GM21515 (cell line): ENCODE data around the gene XPNPEP3.
"Not testable (repeated sequence)": the region's sequence is repeated elsewhere in the genome, so short reads cannot be mapped to it uniquely, and the experiment has no call there.

Experiments
- ATAC-seq: cut with Tn5 transposase; IDR thresholded peaks from one replicate; pipeline ENCODE4 v1.9.1; 2021; ENCODE audit not compliant: unreplicated experiment

The XPNPEP3 gene

DNA sequence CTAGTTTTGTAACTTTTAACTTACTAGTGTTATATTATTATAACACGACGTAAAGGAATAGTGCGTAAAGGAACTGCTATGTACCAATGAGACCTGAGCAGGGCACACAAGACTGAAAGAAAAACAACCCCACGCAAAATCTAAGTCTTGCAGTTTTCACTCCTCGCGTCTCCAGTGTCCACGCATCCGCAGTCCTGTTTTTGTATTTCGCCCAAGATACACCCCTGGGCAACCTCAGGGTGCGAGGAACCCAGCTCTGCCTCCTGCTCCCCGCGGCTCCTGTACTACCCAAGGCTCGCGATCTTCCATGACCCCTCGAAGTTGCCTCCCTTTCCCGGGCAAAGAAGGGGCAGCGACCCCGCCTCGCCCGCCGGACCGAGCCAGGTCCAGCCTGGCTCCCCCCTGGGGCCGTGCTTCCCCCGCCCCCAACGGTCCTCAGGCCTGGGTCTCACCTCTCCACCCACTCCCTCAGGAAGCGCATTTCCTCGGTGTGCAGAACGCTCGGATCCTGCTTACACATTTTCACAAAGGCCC, 902 bp upstream of the XPNPEP3 start:
- ATAC-seq = peak; percentile 18

DNA sequence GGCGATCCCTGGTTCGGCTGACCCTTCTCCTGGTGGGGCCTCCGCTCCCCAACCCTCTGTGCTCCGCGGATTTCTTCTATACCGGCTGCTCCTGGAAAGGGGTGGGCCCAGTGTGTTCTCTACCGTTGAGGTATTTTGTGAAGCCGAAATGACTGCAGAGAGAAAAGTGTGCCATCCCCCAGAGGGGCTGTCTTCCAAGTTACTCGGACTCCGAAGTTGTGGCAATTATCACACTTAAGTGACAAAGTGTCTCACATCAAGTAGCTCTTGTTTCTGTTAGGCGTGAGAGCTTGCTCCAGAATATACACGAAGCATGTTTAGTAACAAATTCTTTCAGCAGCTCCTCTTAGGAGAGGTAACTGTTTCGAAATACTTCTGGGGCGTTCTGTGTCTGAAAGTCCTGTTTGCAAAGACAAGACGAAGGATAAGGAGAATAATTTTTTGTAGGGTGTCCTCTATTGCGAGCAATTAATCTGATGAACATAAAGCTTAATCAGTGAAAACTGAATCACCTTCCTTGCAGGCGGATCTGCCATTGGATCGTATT, 434 bp downstream of the XPNPEP3 start:
- ATAC-seq = peak; percentile 6

DNA sequence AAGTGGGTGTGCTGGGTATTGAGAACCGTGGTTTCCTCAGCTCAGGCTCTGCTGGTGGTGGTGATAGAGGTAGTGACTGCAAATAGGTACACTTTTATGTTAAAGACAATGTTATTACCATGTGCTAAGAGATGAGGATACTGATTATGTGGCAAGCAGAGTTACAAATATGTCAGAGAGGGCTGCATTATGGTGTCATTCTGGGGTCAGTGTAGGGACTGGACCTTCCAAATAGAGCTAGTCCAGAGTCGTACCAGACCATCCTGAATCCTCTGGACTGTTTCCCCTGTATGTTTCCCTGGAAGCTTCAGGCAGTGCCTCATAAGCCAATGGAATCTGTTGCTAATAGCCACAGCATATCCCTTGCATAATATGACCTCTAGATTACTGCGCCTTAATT, 5.1 kb downstream of the XPNPEP3 start, which contains the start of gene DNAJB7:
DNAJB7 (minus strand) TSS at position 101 of the 400 bp plus-strand sequence. CDS start 119 bp downstream, outside the sequence.
- ATAC-seq = no peak

DNA sequence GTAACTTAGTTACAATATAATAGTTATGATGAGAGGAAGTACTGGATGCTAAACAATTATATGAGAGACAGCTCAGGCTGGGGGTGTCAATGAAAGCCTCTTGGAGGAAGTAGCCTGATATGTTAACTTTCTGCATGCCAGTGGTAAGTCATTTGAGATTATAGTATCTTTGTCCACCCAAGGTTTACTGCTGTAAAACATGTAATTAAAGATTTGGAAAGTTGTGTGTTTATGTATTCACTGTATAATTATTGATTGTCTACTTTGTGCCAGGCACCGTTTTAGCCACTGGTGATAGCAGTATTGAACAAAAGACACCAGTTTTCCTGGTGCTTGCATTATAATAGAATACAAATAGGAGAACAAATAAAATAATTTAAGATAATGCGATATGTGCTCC, 5.6 kb downstream of the XPNPEP3 start:
- no peak for ATAC-seq

DNA sequence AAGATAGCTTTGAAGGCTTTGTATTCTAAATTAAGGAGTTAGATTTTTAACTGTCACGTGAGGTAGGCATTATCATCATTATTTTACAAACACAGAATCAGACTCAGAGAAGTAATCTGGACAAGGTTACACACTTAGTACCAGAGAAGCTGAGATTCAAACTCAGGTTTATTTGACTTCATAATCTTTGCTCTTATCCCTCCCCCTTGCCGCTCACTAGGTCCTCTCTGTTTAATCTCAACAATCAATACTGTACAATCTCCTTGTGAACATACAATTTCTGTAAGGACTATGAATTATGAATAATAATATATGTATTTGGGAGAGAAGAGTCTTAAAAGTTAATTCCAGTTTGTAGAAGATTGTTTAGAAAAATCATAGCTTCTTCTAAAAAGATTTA, 10.2 kb downstream of the XPNPEP3 start:
- no peak for ATAC-seq

DNA sequence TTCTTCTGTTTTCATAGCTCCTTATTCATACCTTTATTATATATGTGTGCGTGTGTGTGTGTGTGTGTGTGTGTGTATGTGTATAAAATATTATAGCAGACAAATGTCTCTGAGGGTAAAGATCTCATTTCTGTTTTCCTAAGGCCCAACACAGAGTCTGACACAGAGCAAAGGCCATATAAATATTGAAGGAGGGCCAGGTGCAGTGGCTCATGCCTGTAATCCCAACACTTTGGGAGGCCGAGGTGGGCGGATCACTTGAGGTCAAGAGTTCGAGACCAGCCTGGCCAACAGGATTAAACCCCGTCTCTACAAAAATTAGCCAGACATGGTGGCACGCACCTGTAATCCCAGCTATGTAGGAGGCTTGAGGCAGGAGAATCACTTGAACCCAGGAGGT, 11.4 kb downstream of the XPNPEP3 start:
- ATAC-seq = not testable (repeated sequence)

DNA sequence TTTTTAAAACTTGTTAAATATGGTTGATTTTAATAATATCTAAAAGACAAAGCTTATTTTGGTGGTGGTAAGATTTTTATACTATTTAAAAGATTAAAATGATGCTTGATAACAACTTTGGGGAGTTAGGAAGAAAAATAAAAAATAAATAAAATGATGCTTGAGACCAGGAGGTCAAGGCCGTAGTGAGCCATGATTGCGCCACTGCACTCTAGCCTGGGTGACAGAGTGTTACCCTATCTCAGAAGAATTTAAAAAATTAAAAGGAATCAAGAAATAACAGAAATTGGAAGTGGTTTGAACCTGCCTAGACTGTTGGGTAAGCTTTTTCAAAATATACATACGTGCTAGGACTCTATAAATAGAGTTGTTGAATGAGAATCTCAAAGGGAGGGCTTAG, 17.1 kb downstream of the XPNPEP3 start:
- no peak for ATAC-seq

DNA sequence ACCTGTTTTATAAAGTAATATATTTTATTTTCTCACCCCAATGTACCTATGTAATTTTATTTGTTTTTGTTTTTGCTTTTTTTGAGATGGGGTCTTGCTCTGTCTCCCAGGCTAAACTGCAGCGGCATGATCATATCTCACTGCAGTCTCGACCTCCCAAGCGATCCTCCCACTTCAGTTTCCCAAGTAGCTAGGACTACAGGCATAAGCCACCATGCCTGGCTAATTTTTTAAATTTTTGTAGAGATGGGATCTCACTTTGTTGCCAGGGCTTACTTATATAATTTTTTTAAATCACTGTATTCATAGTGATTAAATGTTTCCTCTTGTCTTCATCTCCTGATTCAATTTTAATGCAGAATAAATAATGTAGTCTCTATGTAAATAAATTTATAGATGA, 18.2 kb downstream of the XPNPEP3 start:
- no peak for ATAC-seq

DNA sequence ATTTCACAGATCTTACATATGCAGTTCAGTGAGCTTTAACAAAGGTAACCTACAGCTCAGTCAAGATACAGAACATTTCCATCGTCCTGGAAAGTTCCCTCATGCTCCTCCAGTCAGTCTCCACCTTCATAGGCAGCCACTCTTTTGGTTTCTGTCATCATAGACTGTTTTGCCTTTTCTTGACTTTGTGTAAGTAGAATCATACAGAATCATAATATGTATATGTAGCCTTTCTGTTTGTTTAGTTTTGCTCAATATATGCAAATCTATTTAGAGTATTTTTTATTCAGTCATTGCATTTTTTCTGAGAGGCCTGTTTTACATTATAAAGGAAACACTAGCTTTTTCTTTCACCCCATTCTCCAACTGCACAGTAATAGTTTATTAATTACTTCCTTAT, 20.0 kb downstream of the XPNPEP3 start:
- no peak for ATAC-seq

DNA sequence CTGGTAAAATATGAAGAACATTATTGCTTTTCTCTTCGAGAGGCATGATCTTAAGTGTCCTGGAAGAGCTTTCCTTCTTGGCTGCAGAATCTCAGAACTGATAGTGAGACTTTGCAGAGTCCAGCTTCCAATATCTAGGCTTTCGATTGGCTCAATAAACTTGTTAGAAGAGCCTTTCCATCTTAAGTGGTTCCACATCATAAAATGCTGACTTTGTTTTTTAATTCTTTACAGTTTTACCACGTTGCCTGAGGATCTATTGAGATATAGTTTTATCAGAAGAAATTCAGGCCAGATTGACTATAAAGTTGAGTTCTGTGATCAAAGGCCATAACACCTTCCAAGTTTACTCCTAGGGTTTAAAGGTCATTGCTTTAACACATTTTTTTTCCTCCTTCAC, 20.5 kb downstream of the XPNPEP3 start:
- ATAC-seq = no peak

DNA sequence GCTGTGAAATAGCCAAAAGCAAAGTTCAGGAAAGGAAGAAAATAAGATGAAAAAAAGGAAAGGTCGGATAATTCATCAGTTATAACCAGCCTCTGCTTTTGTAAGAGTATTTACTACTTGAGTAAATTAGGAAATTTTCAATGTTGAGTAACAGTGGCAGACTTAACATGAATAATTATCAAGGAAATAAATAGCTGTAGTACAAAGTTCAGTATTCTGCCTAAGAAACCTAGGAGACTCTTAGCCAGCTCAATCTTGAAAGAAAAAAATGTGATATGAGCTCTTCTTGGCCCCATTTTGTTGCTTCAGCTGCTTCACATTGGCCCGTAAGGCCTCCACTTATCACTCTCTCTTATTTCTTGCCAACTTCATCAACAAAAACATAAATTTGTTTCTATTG, 22.0 kb downstream of the XPNPEP3 start:
- ATAC-seq = no peak

DNA sequence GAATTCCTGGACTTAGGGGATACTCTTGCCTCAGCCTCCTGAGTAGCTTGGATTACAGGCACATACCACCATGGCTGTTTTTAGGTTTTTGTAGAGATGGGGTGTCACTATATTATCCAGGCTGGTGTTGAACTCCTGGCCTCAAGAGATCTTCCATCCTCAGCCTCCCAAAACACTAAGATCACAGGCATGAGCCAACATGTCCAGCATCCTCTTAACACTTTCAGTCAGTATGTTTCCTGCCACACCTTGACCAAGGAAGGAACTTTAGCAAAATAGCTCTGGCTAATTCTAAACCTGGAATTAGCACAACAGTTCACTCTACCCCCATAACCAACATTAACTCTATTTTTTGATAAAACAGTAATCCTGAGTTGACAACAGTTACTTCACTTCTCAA, 32.2 kb downstream of the XPNPEP3 start:
- ATAC-seq = no peak

DNA sequence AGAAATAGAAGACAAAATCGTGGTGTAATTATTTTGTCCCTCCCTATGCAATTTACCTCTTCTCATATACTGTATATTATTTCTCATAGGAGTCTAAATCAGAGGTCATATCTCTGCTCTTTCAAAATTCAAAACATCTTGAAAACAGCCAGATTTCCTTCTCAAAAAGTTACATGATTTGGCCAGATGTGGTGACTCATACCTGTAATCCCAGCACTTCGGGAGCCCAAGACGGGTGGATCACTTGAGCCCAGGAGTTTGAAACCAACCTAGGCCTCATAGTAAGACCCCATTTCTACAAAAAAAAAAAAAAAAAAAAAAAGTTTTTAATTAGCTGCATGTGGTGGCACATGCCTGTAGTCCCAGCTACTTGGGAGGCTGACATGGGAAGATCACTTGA, 33.9 kb downstream of the XPNPEP3 start:
- no peak for ATAC-seq

DNA sequence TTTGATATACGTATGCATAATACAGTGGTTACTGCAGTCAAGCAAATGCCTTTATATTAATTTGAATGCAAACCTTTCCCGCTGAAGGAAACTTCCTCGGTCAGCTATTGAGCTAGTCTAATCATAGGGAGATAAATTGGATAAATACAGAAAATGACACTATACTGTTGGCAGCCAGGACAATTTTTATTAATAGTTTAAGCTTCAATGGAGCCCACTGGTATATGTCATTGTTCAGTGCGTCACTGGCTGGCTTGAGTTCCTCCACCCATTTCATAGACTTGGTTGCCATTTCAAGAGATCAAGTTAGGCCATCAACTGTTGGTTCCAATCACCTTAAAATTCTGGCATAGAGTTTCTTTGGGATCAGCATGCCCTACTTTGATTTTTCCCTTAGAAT, 37.5 kb downstream of the XPNPEP3 start:
- no peak for ATAC-seq

DNA sequence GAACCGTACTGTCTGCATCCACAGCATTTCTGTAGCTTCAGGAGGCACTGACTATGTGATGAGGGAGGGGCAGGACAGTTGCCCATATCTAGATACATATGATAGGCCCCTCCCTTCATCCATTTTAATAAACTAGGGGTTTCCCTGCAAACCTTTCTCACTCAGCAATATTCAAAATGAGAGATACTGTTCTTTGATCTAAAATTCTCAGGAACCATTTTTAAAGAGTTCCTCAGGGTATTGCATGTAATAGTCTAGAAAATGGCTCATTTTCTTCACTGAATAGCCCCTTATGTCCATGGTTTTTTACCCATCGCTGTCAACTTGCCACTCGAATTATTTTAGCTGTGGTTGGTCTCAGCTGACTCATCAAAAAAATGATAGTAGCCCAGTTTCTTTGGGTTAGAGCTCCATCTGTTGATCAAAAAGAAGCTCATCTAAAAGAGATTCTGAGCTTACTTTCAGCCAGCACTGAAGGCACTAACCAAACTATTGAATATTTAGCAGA, 42.0 kb downstream of the XPNPEP3 start:
- no peak for ATAC-seq

DNA sequence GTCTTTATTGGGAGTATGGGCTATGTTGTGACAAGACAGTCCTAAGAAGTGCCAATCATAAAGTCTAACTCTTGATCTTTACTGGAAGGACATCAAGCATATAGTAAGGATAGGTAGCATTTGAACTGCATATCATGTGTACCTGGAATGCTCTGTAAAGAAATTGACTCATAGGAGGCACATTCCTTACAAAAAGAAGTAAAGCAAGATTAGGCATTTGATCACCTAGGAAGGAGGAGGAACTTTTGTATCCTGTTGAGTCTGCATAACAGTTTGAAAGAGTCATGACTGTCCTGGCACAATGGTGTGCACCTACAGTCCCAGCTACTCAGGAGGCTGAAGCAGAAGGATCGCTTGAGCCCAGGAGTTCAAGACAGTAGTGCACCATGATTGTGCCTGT, 47.2 kb downstream of the XPNPEP3 start:
- no peak for ATAC-seq

DNA sequence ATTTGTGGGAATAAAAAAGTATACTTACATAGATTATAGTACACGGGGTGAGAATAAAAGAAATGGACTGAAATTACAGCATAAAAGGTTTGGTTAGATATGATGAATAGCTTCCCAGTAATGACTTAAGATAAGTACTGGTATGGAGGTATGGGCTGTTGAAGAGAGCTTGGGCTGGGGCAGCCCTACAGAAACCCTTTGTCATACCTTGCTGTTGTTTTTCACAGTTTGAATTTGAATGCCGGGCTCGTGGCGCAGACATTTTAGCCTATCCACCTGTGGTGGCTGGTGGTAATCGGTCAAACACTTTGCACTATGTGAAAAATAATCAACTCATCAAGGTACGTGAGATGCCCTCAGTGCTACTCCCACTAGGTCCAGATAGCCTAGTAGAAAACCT, 51.9 kb downstream of the XPNPEP3 start:
- no peak for ATAC-seq

DNA sequence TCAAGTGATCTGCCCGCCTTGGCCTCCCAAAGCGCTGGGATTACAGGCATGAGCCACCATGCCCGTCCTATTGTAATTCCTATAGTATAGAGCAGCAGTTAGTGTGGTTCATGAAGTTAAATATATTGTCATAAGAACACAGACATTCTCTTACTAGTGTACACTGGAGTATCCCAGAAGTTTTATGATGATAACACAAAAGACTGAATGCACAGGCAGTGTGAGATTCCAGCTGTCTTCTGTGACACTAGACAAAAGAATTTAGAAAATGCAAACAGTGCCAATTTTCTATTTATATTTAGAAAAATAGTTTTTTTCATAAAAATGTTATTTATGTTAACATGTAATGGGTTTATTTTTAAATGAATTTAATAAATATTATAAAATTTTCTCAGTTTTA, 54.8 kb downstream of the XPNPEP3 start:
- ATAC-seq = no peak

DNA sequence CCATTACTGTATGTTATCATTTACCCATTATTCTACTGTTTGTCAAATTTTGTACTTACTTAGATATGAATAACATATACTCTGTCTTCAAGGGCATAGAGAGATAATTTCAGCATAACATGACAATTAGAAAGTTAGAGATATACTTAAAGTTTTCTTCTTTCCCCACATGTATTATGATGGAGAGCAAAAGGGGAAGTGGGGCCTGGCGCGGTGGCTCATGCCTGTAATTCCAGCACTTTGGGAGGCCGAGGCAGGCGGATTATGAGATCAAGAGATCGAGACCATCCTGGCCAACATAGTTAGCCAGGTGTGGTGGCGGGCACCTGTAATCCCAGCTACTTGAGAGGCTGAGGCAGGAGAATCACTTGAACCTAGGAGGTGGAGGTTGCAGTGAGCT, 56.0 kb downstream of the XPNPEP3 start:
- ATAC-seq = not testable (repeated sequence)

DNA sequence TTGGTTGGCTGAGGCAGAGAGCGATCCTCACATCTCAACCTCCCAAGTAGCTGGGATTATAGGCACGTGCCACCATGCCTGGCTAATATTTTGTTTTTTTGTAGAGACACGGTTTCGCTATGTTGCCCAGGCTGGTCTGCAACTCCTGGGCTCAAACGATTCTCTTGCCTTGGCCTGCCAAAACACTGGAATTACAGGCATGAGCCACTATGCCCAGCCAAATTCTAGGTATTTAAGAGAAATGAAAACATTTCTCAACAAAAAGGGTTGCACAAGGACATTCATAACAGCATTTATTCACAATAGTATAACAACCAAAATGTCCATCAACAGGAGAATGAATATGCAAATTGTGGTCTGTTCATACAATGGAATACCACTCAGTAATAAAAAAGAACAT, 62.5 kb downstream of the XPNPEP3 start:
- no peak for ATAC-seq

DNA sequence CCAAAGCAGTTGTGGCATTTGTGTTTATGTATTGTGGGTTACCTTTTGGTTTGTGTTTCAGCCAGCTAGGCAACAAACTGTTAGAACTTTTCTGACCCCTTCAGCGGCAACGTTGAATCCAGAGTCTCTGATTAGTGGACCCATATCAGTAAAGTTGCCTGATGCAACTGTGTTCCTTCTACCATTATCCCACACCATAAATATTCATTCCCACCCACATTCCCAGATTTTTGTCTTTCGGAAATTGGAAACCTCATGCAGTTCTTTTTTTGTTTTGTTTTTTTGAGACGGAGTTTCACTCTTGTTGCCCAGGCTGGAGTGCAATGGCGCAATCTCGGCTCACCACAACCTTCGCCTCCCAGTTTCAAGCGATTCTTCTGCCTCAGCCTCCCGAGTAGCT, 63.6 kb downstream of the XPNPEP3 start:
- ATAC-seq = no peak

DNA sequence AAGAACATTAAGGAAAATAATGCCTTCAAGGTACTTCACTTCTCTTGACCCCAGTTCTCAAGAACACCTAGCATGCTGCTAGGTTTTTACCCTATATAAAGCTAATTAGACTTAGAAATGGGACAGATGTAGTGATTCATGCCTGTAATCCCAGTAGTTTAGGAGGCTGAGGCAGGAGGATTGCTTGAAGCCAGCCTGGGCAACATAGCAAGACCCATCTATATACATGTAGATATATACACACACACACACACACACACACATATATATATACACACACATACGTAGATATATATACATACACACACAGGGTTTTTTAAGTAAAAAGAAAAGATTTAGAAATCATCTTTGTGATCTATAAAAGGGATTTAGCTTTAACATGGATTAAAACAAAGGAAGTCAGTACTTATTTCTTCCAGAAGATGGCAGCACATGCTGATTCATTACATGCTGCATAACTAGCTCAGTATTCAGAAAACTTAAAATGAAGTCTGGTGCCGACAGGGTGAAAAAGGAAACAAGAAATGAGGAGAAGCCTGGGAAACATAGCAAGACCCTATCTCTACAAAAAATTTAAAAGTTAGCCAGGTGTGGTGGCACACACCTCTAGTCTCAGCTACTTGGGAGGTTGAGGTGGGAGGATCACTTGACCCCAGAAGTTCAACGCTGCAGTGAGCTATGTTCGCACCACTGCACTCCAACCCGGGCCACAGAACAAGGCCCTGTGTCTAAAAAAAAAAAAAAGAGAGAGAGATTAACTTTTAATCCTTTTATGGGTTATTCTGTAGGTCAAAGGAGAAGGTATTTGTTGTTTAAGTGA, 65.7 kb downstream of the XPNPEP3 start:
- ATAC-seq = no peak
